Lower lobe of right lung (tissue), 2 donors: ENCODE data around the gene WDR31. TPM values are rescaled to one million over a fixed set of nuclear protein-coding genes. Genes with fewer than 3 reads are reported as not detected.

Experiments
- ATAC-seq, 2 donors: fragments of 200-7000 bp; cut with Tn5 transposase; one replicate each; pipeline ENCODE4 v1.9.1; 2020 to 2022; ENCODE audit warnings: mild to moderate bottlenecking in 2 of 2, moderate library complexity in 2 of 2
- DNase-seq: peaks from one replicate; pipeline ENCODE4 v3.0.0-alpha.2; 2020
- H3K27ac ChIP-seq: fragments of 200-600 bp; one replicate; pipeline ENCODE4 v1.8.0; 2022
- H3K27me3 ChIP-seq: fragments of 200-600 bp; one replicate; pipeline ENCODE4 v1.8.0; 2022; ENCODE audit warnings: low read depth
- H3K36me3 ChIP-seq: fragments of 200-600 bp; one replicate; pipeline ENCODE4 v1.8.0; 2022; ENCODE audit warnings: mild to moderate bottlenecking
- H3K4me1 ChIP-seq: fragments of 200-600 bp; one replicate; pipeline ENCODE4 v1.8.0; 2022
- H3K4me3 ChIP-seq: fragments of 200-600 bp; one replicate; pipeline ENCODE4 v1.8.0; 2022; ENCODE audit warnings: mild to moderate bottlenecking
- H3K9me3 ChIP-seq: fragments of 200-600 bp; one replicate; pipeline ENCODE4 v1.8.0; 2022
- intact Hi-C: fragments of 100-400 bp; cut with DNase I; formaldehyde crosslinking; loops from one replicate; pipeline ENCODE4 v1.11.0; 2022
- total RNA-seq: library from RNA; stranded (reverse); fragmentation: NEBNext Ultra II Directional; extraction: Animal tissue kit (Norgen Biotek cat#: 25700); gene quantifications from one replicate; pipeline ENCODE4 v1.2.1, GENCODE V29; 2021
- TF ChIP-seq, protein P1 (sequence below): fragments of 200-600 bp; IDR thresholded peaks from one replicate; pipeline ENCODE4 v1.8.0; 2022; ENCODE audit warnings: antibody characterized with exemption, mild to moderate bottlenecking
- donor health status: DM: no; HTN: yes; CAD: no; lungs with severe emphysema.

Gene WDR31
- total RNA-seq, 1 donor from 2014 or later, result 4.5 TPM

DNA sequence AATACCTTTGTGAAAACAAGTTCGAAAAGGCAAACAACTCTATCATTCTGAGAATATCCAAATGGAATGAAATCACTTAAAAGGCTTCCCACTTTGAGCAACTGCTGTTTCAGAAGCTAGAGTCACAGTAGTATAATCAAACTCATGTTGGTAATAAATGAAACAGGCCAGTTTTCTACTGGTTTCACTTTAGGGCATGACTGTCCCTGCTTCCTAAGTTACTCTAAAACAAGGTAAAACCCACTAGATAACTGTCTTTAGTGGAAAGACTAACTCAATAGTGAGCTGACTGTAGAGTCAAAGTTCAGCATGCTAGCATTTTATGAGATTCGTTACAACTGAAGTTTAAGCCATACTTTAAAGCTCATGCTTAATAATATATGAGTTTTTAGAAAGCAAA is 70.7 kb downstream of the WDR31 start:
- Histone ChIP-seq H3K9me3 (no peaks in the 10 kb centered on the region), H3K4me3 (no peak overlapping the region), H3K4me1 (peaks cover 6% of the 10 kb centered on the region), H3K27me3 (no peaks in the 10 kb centered on the region), H3K36me3 (peaks cover 78% of the 10 kb centered on the region), H3K27ac (no peak overlapping the region)
- no peak for DNase-seq
- no peak for ATAC-seq
- intact Hi-C loops, result no loop called here
- TF ChIP-seq, protein P1, sequence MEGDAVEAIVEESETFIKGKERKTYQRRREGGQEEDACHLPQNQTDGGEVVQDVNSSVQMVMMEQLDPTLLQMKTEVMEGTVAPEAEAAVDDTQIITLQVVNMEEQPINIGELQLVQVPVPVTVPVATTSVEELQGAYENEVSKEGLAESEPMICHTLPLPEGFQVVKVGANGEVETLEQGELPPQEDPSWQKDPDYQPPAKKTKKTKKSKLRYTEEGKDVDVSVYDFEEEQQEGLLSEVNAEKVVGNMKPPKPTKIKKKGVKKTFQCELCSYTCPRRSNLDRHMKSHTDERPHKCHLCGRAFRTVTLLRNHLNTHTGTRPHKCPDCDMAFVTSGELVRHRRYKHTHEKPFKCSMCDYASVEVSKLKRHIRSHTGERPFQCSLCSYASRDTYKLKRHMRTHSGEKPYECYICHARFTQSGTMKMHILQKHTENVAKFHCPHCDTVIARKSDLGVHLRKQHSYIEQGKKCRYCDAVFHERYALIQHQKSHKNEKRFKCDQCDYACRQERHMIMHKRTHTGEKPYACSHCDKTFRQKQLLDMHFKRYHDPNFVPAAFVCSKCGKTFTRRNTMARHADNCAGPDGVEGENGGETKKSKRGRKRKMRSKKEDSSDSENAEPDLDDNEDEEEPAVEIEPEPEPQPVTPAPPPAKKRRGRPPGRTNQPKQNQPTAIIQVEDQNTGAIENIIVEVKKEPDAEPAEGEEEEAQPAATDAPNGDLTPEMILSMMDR, result no peak

DNA sequence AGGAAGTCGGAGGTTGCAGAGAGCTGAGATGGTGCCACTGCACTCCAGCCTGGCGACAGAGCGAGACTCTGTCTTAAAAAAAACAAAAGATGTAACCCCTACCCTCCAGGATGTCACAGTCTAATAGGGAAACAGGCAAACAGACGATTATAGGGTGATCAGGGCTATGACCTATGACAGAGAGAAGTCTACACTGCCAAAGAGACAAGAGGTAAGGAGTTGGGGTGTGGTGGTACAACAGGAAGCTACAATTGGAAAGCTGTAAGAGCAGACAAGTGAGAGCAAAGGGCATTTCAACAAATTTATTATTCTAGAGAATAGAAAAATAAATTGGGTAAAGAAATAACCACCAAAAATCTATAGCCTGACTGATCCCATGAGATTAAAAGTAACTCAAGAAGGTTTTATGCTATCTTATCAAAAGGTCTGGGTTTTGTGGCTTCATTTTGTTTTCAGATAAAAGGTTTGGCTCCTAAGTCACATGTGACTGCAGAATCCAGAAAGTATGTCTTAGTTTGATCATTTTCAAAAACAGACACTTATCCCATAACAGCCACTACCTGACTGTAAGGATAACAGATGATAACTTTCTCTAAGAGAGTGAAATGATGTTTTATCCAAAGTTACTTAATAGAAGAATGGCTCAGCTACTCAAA is 72.0 kb downstream of the WDR31 start:
- ATAC-seq, result no peak
- TF ChIP-seq, protein P1, result no peak
- no peaks in the 10 kb centered on the region for H3K27me3 ChIP-seq
- no peak for DNase-seq
- H3K27ac ChIP-seq, result no peak overlapping the region
- H3K9me3 ChIP-seq, result no peaks in the 10 kb centered on the region
- H3K4me1 ChIP-seq, result no peaks in the 10 kb centered on the region
- H3K36me3 ChIP-seq, result peaks cover 81% of the 10 kb centered on the region
- no peak overlapping the region for H3K4me3 ChIP-seq
- intact Hi-C loops, result no loop called here

DNA sequence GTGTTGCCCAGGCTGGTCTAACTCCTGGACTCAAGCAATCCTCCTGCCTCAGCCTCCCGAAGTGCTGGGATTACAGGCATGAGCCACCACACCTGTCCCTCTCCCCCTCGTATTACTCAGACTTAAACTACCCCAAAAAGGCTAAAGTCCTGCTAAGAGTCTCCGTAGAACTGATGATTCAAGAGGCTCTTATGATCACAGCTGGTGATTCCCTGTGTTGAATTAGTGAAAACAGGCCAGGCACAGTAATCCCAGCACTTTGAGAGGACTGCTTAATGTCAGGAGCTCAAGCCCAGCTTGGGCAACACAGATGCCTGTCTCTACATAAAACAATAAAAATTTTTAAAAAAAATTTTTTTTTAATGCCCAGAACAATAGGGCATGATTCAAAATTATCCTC is 73.9 kb downstream of the WDR31 start:
- Histone ChIP-seq H3K36me3 (peaks cover 81% of the 10 kb centered on the region), H3K27me3 (no peaks in the 10 kb centered on the region), H3K27ac (no peak overlapping the region), H3K4me1 (no peaks in the 10 kb centered on the region), H3K4me3 (no peak overlapping the region), H3K9me3 (no peaks in the 10 kb centered on the region)
- DNase-seq (no peak), ATAC-seq (no peak)
- intact Hi-C loops, result no loop called here
- TF ChIP-seq, protein P1, result no peak

Other genes with a start within 250 kb of the WDR31 start
- 74.8 TPM for gene SLC31A2, start 189.3 kb downstream of the WDR31 start, total RNA-seq
- gene FKBP15, start 119.0 kb downstream of the WDR31 start, total RNA-seq, result 84.6 TPM
- gene SLC31A1, start 118.7 kb downstream of the WDR31 start, total RNA-seq, result 48.4 TPM
- gene CDC26, start 64.7 kb downstream of the WDR31 start, total RNA-seq, result 29.1 TPM
- 12.6 TPM for gene PRPF4, start 64.6 kb downstream of the WDR31 start, total RNA-seq
- gene RNF183, start 36.9 kb downstream of the WDR31 start, total RNA-seq, result not detected
- 8.4 TPM for gene BSPRY, start 9.3 kb upstream of the WDR31 start, total RNA-seq
- 9.3 TPM for gene HDHD3, start 36.7 kb upstream of the WDR31 start, total RNA-seq
- 32.7 TPM for gene ALAD, start 61.0 kb upstream of the WDR31 start, total RNA-seq
- 29.7 TPM for gene POLE3, start 70.4 kb upstream of the WDR31 start, total RNA-seq
- 0.35 TPM for gene C9orf43, start 70.5 kb upstream of the WDR31 start, total RNA-seq
- 66.2 TPM for gene RGS3, start 123.5 kb upstream of the WDR31 start, total RNA-seq